Ishikawa (cell line): ENCODE results near the gene RHCE.
"Not testable (repeated sequence)": the region's sequence is repeated elsewhere in the genome, so short reads cannot be mapped to it uniquely, and the experiment has no call there.

Experiments used
- CEBPB ChIP-seq: IDR thresholded peaks from 2 replicates; pipeline ENCODE4 v1.6.1; 2012
- CREB1 ChIP-seq: IDR thresholded peaks from 2 replicates; pipeline ENCODE4 v1.6.1; 2012; ENCODE audit warnings: low read depth
- EGR1 ChIP-seq: IDR thresholded peaks from 2 replicates; pipeline ENCODE4 v1.6.1; 2012
- EP300 ChIP-seq: IDR thresholded peaks from 2 replicates; pipeline ENCODE4 v1.6.1; 2012; ENCODE audit warnings: borderline replicate concordance
- FOXM1 ChIP-seq: IDR thresholded peaks from 2 replicates; pipeline ENCODE4 v1.6.1; 2012; ENCODE audit warnings: low read depth, borderline replicate concordance
- MAX ChIP-seq: IDR thresholded peaks from 2 replicates; pipeline ENCODE4 v1.6.1; 2012
- NFIC ChIP-seq: IDR thresholded peaks from 2 replicates; pipeline ENCODE4 v1.6.1; 2012
- RAD21 ChIP-seq: IDR thresholded peaks from 2 replicates; pipeline ENCODE4 v1.6.1; 2012; ENCODE audit warnings: low read depth
- REST ChIP-seq: IDR thresholded peaks from 2 replicates; pipeline ENCODE4 v1.6.1; 2012; ENCODE audit warnings: low read depth, mild to moderate bottlenecking
- TAF1 ChIP-seq: IDR thresholded peaks from 2 replicates; pipeline ENCODE4 v1.6.1; 2012; ENCODE audit warnings: low read depth, mild to moderate bottlenecking
- TCF12 ChIP-seq: IDR thresholded peaks from 2 replicates; pipeline ENCODE4 v1.6.1; 2012; ENCODE audit warnings: low read depth
- TEAD4 ChIP-seq: IDR thresholded peaks from 2 replicates; pipeline ENCODE4 v1.6.1; 2012
- USF1 ChIP-seq: IDR thresholded peaks from 2 replicates; pipeline ENCODE4 v1.6.1; 2012
- YY1 ChIP-seq: IDR thresholded peaks from 2 replicates; pipeline ENCODE4 v1.6.1; 2012; ENCODE audit warnings: low read depth
- ZBTB7A ChIP-seq: IDR thresholded peaks from 2 replicates; pipeline ENCODE4 v1.6.1; 2012; ENCODE audit warnings: low read depth

Gene RHCE

GRCh38 chr1:25420715-25421114 lies at the start of gene RHCE:
TSS of gene RHCE (minus strand) at chr1:25420825. CDS start at chr1:25420786, 39 bp downstream.
- TF ChIP-seq TEAD4, YY1, CEBPB: not testable (repeated sequence)

GRCh38 chr1:25469177-25469576 lies 48.6 kb upstream of the RHCE start:
- TF ChIP-seq YY1 (no peak), EGR1 (no peak), REST (no peak), CEBPB (no peak), TEAD4 (no peak), ZBTB7A (no peak), NFIC (no peak), TAF1 (no peak), MAX (no peak), FOXM1 (no peak), EP300 (no peak)

GRCh38 chr1:25468033-25468432 lies 47.4 kb upstream of the RHCE start:
- TF ChIP-seq EP300: no peak
- no peak for TF ChIP-seq YY1
- TF ChIP-seq USF1: no peak
- TF ChIP-seq ZBTB7A: no peak
- TF ChIP-seq CREB1: no peak
- TF ChIP-seq REST: no peak
- TF ChIP-seq CEBPB: no peak
- TF ChIP-seq FOXM1: no peak
- TF ChIP-seq TAF1: no peak
- TF ChIP-seq MAX: no peak
- no peak for TF ChIP-seq TEAD4
- TF ChIP-seq EGR1: no peak
- no peak for TF ChIP-seq RAD21
- no peak for TF ChIP-seq NFIC
- no peak for TF ChIP-seq TCF12

- TF ChIP-seq CREB1 (no peak), TCF12 (no peak), YY1 (no peak), NFIC (no peak), TAF1 (no peak), RAD21 (no peak), EP300 (no peak), USF1 (no peak), TEAD4 (no peak), EGR1 (no peak), FOXM1 (no peak), MAX (no peak), ZBTB7A (no peak)
Measured at GRCh38 chr1:25467616-25468015, 47.0 kb upstream of the RHCE start.

GRCh38 chr1:25467193-25467592 lies 46.6 kb upstream of the RHCE start:
- TF ChIP-seq TEAD4 (no peak), ZBTB7A (no peak), CREB1 (no peak), TAF1 (no peak), CEBPB (no peak), USF1 (no peak), EP300 (no peak), MAX (no peak), YY1 (no peak), REST (no peak), TCF12 (no peak), FOXM1 (no peak), RAD21 (no peak), NFIC (no peak), EGR1 (no peak)
